Naive thymus-derived CD8-positive, alpha-beta T cell (primary cell): ENCODE results near the gene MTREX. TPM values are rescaled to one million over a fixed set of nuclear protein-coding genes. Genes with fewer than 3 reads are reported as not detected.

Experiments used
- ATAC-seq, 2 donors: fragments of 150-1000 bp; cut with Tn5 transposase in 1 of 2; sonication (Bioruptor Pico), chemical (Tn5 transposase) in 1 of 2; 1 replicate in 1 of 2; 2 replicates in 1 of 2; pipeline ENCODE4 v1.10.0; 2021; ENCODE audit warnings: mild to moderate bottlenecking in 2 of 2, moderate library complexity in 2 of 2
- POLR2A ChIA-PET: fragments of 350-600 bp; sonication (Branson Sonifier 250); formaldehyde crosslinking; loops from one replicate; lab custom pipeline; 2021; ENCODE audit warnings: antibody characterized with exemption; lab: Charles Lee
- DNase-seq, 10 donors: peaks; one replicate each; pipeline versions ENCODE4 v3.0.0 to v3.0.0-alpha.2; 2020 to 2022
- H3K27ac Mint-ChIP-seq, 10 donors: one replicate each; pipeline ENCODE4 v1.8.0; 2020 to 2022; ENCODE audit warnings: mild to moderate bottlenecking in 10 of 10, mixed read lengths in 10 of 10, moderate library complexity in 4 of 10, inconsistent platforms in 1 of 10
- H3K27me3 Mint-ChIP-seq, 5 donors: one replicate each; pipeline ENCODE4 v1.8.0; 2021 to 2022; ENCODE audit warnings: mixed read lengths in 5 of 5
- H3K36me3 Mint-ChIP-seq, 3 donors: one replicate each; pipeline ENCODE4 v1.8.0; 2020 to 2022; ENCODE audit warnings: mixed read lengths in 3 of 3, mild to moderate bottlenecking in 2 of 3, inconsistent platforms in 1 of 3
- H3K4me1 Mint-ChIP-seq, 4 donors: one replicate each; pipeline ENCODE4 v1.8.0; 2021 to 2022; ENCODE audit warnings: mixed read lengths in 4 of 4
- H3K4me3 Mint-ChIP-seq, 10 donors: one replicate each; pipeline ENCODE4 v1.8.0; 2020 to 2022; ENCODE audit warnings: mild to moderate bottlenecking in 10 of 10, mixed read lengths in 10 of 10, moderate library complexity in 6 of 10, inconsistent platforms in 1 of 10
- H3K9me3 Mint-ChIP-seq, 9 donors: one replicate each; pipeline ENCODE4 v1.8.0; 2020 to 2022; ENCODE audit warnings: mixed read lengths in 9 of 9, mild to moderate bottlenecking in 3 of 9, inconsistent platforms in 1 of 9, moderate library complexity in 1 of 9
- polyA plus RNA-seq, 3 donors: library from polyadenylated mRNA; unstranded; fragments of 300-500 nt; fragmentation: Illumina TruSeq; gene quantifications; one replicate each; pipeline ENCODE4 v1.2.3, GENCODE V29; 2021
- total RNA-seq, 8 experiments: library from RNA in 2 of 8; stranded (reverse) in 2 of 8; gene quantifications; one replicate each; pipeline ENCODE4 v1.2.3 and lab custom pipeline; 2021 to 2026

Gene MTREX
- total and polyA plus RNA-seq, 5 experiments from 2014 or later: 24.3 to 79.9 (median 35.8) TPM

DNA sequence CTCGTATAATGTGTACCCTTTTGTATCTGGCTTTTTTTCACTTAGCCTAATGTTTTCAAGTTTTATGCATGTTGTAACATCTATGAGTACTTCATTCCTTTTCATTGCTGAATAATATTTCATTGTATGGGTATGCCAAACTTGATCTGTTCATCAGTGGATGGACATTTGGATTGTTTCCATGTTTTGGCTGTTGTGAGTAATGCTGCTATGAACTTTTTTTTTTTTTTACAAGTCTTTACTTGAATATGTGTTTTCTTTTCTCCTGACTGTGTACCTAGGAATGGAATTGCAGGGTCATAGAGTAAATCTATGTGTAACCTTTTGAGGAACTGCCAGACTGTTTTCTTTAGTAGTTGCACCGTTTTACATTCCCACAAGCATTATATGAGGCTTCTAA is 52.4 kb downstream of the MTREX start:
- no peak for ATAC-seq
- Mint-ChIP-seq H3K27ac (peak overlapping the region in 1 of 10 donors; percentile 11), H3K27me3 (no peaks in the 10 kb centered on the region), H3K9me3 (no peaks in the 10 kb centered on the region), H3K4me3 (no peak overlapping the region), H3K36me3 (peaks cover 11 to 66% (median 29%) of the 10 kb centered on the region in 3 donors), H3K4me1 (peaks cover 0 to 3% (median 1%) of the 10 kb centered on the region in 4 donors)
- POLR2A ChIA-PET: interaction anchor here (0.6 kb wide), 1 partner anchor 86 kb away, joined by 3 read pairs; no protein-coding TSS in a partner anchor
- no peak for DNase-seq

DNA sequence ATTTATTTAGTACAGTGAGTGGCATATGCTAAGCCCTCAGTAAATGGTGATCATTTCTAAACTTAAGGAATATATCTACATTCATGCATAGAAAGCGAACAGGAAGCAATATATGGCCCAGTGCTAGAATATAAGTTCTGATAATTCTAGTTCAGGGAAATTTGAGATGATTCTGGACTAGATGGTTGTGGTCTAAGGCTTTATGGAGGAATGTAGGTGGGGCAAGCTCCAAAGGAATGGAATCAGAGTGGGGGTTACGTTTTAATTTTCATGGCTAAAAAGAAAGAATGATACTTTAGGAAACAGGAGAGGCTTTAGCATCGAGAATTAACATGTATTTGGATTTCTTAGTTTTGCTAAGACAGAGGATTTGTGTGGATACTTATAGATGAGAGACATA is 56.1 kb downstream of the MTREX start:
- POLR2A ChIA-PET: no interaction called here
- H3K27me3 Mint-ChIP-seq: no peaks in the 10 kb centered on the region
- H3K4me1 Mint-ChIP-seq: peaks cover 0 to 2% (median 0%) of the 10 kb centered on the region in 4 donors
- no peak overlapping the region for H3K4me3 Mint-ChIP-seq
- DNase-seq: no peak
- no peak for ATAC-seq
- peak overlapping the region in 1 of 10 donors; percentile 7 for H3K27ac Mint-ChIP-seq
- no peaks in the 10 kb centered on the region for H3K9me3 Mint-ChIP-seq
- peaks cover 12 to 69% (median 41%) of the 10 kb centered on the region in 3 donors for H3K36me3 Mint-ChIP-seq

DNA sequence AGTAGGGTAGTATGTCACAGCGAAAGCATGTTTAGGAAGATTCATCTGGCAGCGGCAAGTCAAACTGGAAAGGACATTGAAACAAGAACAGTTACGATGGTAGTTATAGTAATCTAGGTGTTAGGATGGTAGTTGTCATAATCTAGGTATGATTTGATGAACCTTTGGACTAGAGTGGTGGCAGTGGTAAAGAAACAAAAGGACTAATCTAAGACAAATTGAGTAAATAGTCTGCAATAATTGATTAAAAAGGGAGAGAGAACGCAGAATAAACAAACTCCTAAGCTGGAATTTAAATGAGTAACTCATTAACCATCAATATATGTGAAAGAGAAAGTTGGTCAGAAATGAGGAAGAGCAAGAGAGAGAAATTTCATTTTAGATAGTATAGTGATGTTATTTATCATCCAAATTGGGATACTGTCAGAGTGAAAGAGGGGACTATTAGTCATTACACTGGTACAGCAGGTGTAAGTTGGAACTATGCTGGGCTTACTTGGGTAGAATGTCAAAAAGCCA is 56.8 kb downstream of the MTREX start:
- Mint-ChIP-seq H3K4me3 (no peak overlapping the region), H3K36me3 (peaks cover 12 to 67% (median 38%) of the 10 kb centered on the region in 3 donors), H3K4me1 (peaks cover 0 to 2% (median 0%) of the 10 kb centered on the region in 4 donors), H3K9me3 (no peaks in the 10 kb centered on the region), H3K27me3 (no peaks in the 10 kb centered on the region), H3K27ac (peak overlapping the region in 3 of 10 donors; percentile 7 to 33 (median 19))
- DNase-seq: no peak
- no peak for ATAC-seq
- POLR2A ChIA-PET: no interaction called here

DNA sequence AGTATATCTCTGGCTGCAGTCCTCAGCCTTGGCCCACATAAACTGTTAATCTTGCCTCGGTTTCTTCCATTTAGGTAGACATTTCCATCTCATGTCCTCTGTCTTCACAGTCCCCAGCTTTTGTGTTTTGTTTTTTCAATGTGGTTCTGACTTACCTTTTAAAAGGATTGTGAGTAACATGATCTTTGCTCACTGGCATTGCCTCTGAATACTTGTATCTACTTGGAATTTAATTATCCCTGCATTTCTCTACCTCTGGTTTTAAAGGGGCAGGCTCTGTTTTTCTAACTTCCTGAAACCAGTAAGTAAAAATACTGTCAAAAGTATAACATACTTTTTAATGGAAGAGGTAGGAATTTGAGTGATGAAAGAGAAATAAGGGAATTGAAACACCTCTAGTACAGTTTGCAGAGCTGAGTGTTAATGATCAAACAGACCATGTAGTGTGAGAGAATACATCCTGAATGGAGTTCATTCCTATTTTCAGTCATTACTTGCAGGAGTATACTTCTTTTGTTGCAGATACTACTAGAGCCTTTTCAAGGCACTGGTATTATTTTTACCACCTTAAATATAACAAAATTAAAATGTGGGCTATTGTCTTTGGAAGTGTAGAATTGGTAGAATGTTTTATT is 62.6 kb downstream of the MTREX start:
- H3K9me3 Mint-ChIP-seq: peaks cover 0 to 25% (median 6%) of the 10 kb centered on the region in 9 donors
- no peak overlapping the region for H3K4me3 Mint-ChIP-seq
- no peak for DNase-seq
- peaks cover 0 to 2% (median 0%) of the 10 kb centered on the region in 4 donors for H3K4me1 Mint-ChIP-seq
- ATAC-seq: no peak
- H3K27ac Mint-ChIP-seq: peak overlapping the region in 1 of 10 donors; percentile 51
- POLR2A ChIA-PET: no interaction called here
- peaks cover 33 to 81% (median 67%) of the 10 kb centered on the region in 3 donors for H3K36me3 Mint-ChIP-seq
- no peaks in the 10 kb centered on the region for H3K27me3 Mint-ChIP-seq

DNA sequence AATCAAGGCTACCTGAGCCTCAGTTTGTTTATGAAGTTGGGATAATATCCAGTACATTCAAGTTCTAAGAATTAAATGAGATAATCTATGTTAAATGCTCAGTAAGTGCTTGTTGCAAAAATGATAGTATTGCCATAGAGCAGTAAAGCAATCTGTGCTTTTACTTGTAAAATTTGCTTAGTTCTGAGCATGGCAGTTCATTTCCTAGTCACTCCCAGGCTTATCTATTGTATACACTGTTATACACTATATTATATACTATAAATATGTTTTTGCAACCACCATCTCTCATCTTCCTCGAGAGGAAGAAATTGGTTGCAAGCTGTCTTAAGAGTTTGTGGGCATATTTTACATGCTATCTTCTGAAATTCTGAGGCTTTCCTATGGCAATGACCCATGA is 63.4 kb downstream of the MTREX start:
- H3K27me3 Mint-ChIP-seq: no peaks in the 10 kb centered on the region
- no peak overlapping the region for H3K4me3 Mint-ChIP-seq
- H3K9me3 Mint-ChIP-seq: peaks cover 0 to 25% (median 6%) of the 10 kb centered on the region in 9 donors
- ATAC-seq (no peak), DNase-seq (no peak)
- H3K36me3 Mint-ChIP-seq: peaks cover 41 to 82% (median 70%) of the 10 kb centered on the region in 3 donors
- POLR2A ChIA-PET: no interaction called here
- H3K4me1 Mint-ChIP-seq: peaks cover 0 to 2% (median 0%) of the 10 kb centered on the region in 4 donors
- no peak overlapping the region for H3K27ac Mint-ChIP-seq

DNA sequence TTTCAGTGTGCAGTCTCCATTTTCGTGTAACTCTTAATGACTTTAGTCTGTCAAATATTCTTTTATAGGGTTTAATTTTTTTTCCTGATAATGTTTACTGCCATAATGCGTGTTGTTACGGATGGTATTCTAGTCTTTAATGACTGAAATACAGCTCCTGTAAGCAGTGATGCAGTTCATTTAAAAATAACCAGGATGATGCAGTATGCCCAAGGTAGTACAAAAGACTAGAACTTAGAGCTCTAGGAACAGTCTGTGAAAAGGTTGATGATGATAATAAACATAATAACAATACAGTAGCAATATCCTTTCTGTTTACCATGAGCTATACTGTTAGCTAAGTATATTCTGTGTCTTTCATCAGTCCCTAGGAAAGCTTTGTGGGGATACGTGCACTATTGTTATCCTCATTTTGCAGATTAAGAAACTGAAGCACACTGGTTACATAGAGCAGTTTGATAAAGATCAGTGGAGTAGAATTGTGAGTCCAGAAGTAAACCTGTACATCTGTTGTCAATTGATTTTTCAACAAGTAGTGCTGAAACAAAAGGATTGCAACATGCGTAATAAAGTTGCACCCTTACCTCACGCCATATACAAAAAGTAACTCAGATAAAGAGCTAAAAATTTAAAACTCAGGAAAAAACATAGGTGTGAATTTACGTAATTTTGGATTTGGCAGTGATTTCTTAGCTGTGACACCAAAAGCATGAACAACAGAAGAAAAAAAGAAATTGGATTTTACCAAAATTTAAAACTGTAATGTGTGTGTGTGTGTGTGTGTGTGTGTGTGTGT is 64.5 kb downstream of the MTREX start:
- Mint-ChIP-seq H3K4me1 (peaks cover 0 to 2% (median 0%) of the 10 kb centered on the region in 4 donors), H3K27ac (no peak overlapping the region), H3K36me3 (peaks cover 39 to 78% (median 64%) of the 10 kb centered on the region in 3 donors), H3K27me3 (no peaks in the 10 kb centered on the region), H3K4me3 (no peak overlapping the region), H3K9me3 (peaks cover 0 to 25% (median 6%) of the 10 kb centered on the region in 9 donors)
- POLR2A ChIA-PET: interaction anchor here (0.7 kb wide), 1 partner anchor 222 kb away, joined by 3 read pairs; no protein-coding TSS in a partner anchor
- ATAC-seq (no peak), DNase-seq (no peak)

DNA sequence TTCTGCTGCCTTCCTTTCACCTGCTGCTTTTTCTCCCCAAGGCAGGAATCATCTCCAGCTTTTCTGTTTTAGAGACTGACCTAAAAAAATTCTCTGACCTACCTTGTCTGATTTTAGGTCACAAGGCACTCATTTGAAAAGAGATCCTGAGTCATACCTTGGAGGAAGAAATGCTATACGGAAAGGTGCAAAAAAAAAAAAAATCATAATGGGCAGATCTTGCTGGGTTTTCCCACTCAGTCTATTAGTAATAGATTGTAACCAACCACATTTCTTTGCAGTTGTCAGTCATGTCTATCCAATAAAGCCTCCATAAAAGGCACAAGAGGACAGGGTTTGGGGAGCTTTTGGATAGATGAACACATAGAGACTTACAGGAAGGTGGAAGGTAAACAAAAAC is 70.0 kb downstream of the MTREX start:
- ATAC-seq (no peak), DNase-seq (no peak)
- POLR2A ChIA-PET: no interaction called here
- peaks cover 0 to 25% (median 14%) of the 10 kb centered on the region in 9 donors for H3K9me3 Mint-ChIP-seq
- H3K27me3 Mint-ChIP-seq: no peaks in the 10 kb centered on the region
- peaks cover 42 to 78% (median 66%) of the 10 kb centered on the region in 3 donors for H3K36me3 Mint-ChIP-seq
- H3K27ac Mint-ChIP-seq: peak overlapping the region in 1 of 10 donors; percentile 6
- no peak overlapping the region for H3K4me3 Mint-ChIP-seq
- peaks cover 0 to 2% (median 0%) of the 10 kb centered on the region in 4 donors for H3K4me1 Mint-ChIP-seq

DNA sequence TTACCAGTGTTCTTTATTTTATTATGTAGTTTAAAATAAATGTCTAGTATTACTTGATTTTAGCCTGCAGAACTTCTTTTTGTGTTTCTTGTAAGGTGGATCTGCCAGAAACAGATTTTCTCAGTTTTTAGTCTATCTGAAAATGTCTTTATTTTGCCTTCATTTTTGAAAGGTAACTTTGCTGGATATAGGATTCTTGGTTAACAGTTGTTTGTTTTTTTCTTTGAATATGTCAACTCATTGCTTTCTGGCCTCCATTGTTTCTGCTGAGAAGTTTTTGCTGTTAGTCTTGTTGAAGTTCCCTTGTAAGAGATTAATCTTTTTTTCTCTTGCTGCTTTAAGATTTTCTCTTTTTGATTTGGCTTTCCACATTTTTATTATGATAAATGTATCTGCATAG is 75.5 kb downstream of the MTREX start:
- Mint-ChIP-seq H3K27me3 (no peaks in the 10 kb centered on the region), H3K4me1 (peaks cover 0 to 16% (median 8%) of the 10 kb centered on the region in 4 donors), H3K4me3 (no peak overlapping the region), H3K36me3 (peaks cover 40 to 84% (median 75%) of the 10 kb centered on the region in 3 donors), H3K9me3 (peaks cover 0 to 32% (median 20%) of the 10 kb centered on the region in 9 donors), H3K27ac (no peak overlapping the region)
- ATAC-seq: no peak
- no peak for DNase-seq
- POLR2A ChIA-PET: no interaction called here

DNA sequence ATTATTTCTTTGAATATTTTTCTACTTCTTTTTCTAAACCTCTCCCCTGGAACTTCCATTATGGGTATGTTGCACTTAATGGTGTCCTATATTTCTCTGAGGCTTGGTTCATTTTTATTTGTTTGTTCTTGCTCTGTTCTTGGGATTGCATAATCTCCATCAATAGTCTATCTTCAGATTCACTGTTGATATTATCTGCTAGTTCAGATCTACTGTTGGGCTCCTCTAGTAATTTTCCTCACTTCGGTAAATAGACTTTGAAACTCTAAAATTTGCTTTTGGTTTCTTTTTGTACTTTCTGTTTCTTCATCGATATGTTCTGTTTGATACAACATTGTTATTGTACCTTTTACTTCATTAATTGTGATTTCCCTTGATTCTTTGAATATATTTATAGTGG is 76.3 kb downstream of the MTREX start:
- no peak for ATAC-seq

DNA sequence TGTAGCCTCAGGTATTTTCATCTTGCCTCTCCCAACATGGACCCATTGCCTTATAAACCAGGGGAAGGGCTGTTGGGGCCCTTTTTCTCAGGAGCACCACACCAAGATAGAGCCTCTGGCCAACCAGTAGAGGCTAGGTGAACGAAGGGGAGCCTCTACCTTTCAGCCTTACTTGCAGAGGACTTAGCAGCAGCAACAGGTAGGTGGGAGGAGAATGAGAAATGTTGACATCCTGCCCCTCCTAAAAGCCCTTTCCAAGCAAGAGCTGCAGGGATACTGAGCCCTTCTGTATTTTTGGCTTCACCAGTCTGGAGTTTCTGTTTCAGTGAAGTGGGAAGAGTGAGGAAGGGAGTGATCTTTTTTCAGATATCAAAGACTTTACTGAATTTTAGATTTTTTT is 77.4 kb downstream of the MTREX start:
- Mint-ChIP-seq H3K4me1 (peaks cover 0 to 16% (median 8%) of the 10 kb centered on the region in 4 donors), H3K27me3 (no peaks in the 10 kb centered on the region), H3K9me3 (peaks cover 0 to 32% (median 20%) of the 10 kb centered on the region in 9 donors), H3K27ac (peak overlapping the region in 3 of 10 donors; percentile 20 to 53 (median 40)), H3K4me3 (no peak overlapping the region), H3K36me3 (peaks cover 33 to 86% (median 73%) of the 10 kb centered on the region in 3 donors)
- ATAC-seq (no peak), DNase-seq (no peak)
- POLR2A ChIA-PET: no interaction called here

More for the DNA sequence above, 76.3 kb downstream of the MTREX start:
- Mint-ChIP-seq H3K9me3 (peaks cover 0 to 32% (median 20%) of the 10 kb centered on the region in 9 donors), H3K27me3 (no peaks in the 10 kb centered on the region), H3K27ac (no peak overlapping the region), H3K4me1 (peaks cover 0 to 16% (median 8%) of the 10 kb centered on the region in 4 donors), H3K4me3 (peak overlapping the region in 2 of 10 donors; percentile 9 to 44), H3K36me3 (peaks cover 40 to 86% (median 75%) of the 10 kb centered on the region in 3 donors)
- no peak for DNase-seq
- POLR2A ChIA-PET: no interaction called here

DNA sequence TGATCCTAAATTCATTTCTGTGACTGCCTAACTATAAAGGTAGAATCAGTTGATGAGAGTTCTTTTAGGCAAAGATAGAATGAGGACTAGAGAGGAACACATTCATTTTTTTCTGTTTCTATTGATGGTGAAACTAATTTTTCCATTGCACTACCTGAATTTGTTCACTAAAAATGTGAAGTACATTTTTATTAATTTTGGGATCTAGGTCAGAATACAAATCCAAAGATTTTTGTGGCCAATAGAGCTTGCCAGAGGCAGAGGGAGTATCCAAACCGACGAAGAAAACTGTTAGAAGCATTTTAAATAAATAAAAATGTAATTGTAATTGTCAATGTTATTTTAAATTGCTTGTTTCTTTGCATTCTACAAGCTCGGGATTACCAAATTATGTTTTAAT is 78.1 kb downstream of the MTREX start:
- no peak overlapping the region for H3K4me3 Mint-ChIP-seq

DNA sequence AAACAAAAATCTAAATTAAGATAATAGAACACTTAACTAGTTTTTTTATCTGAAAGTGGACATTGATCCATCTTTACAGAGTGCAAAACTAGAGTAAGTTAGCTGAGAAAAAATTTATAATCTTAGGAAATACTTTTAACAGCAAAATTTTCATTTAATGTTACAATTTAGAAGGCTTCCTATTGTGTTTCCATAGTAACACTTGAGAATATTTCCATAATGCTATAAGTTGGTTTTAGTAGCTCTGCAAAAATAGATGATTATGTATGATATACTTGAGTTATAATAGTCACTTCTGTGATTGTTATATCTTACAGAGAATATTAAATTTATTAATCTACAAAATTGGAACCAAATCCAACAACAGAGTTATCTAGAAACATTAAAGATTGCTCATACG is 78.6 kb downstream of the MTREX start:
- POLR2A ChIA-PET: no interaction called here
- Mint-ChIP-seq H3K27me3 (no peaks in the 10 kb centered on the region), H3K4me1 (peaks cover 0 to 16% (median 7%) of the 10 kb centered on the region in 4 donors), H3K27ac (no peak overlapping the region), H3K9me3 (peaks cover 0 to 31% (median 17%) of the 10 kb centered on the region in 9 donors), H3K4me3 (no peak overlapping the region), H3K36me3 (peaks cover 29 to 86% (median 72%) of the 10 kb centered on the region in 3 donors)
- no peak for ATAC-seq
- no peak for DNase-seq

More for the DNA sequence above, 78.1 kb downstream of the MTREX start:
- no peak overlapping the region for H3K27ac Mint-ChIP-seq
- peaks cover 0 to 16% (median 8%) of the 10 kb centered on the region in 4 donors for H3K4me1 Mint-ChIP-seq
- DNase-seq: no peak
- peaks cover 29 to 86% (median 73%) of the 10 kb centered on the region in 3 donors for H3K36me3 Mint-ChIP-seq
- no peaks in the 10 kb centered on the region for H3K27me3 Mint-ChIP-seq
- H3K9me3 Mint-ChIP-seq: peaks cover 0 to 31% (median 20%) of the 10 kb centered on the region in 9 donors
- POLR2A ChIA-PET: no interaction called here
- no peak for ATAC-seq
